ENCODE measurements around the gene FAM193A.
"Not testable (repeated sequence)": the region's sequence is repeated elsewhere in the genome, so short reads cannot be mapped to it uniquely, and the experiment has no call there.

FAM193A gene

GRCh38 chr4:2733001-2733843 is 196.8 kb downstream of the FAM193A start:
- no peak for DNase-seq
- H3K23ac ChIP-seq (ENCODE audit: low read length): no peak overlapping the region
- H2AK5ac ChIP-seq (ENCODE audit: low read length): no peak overlapping the region
- no peak overlapping the region for H4K5ac ChIP-seq (ENCODE audit: low read length)
- no peaks in the 10 kb centered on the region for H3K4me1 ChIP-seq (ENCODE audit: control insufficient read depth, low read depth, low read length)
- H2BK120ac ChIP-seq (ENCODE audit: low read depth, low read length): no peak overlapping the region
- peaks cover 2% of the 10 kb centered on the region for H3K36me3 ChIP-seq (ENCODE audit: control insufficient read depth, insufficient read depth, low read length)
- H2BK5ac ChIP-seq (ENCODE audit: low read length): no peak overlapping the region
- H3K4me3 ChIP-seq (ENCODE audit: low read length): no peak overlapping the region
- H3K79me2 ChIP-seq (ENCODE audit: control insufficient read depth, insufficient read depth, low read length): no peaks in the 10 kb centered on the region
- no peak overlapping the region for H3K18ac ChIP-seq (ENCODE audit: low read length)
- H3K79me1 ChIP-seq (ENCODE audit: low read length): no peaks in the 10 kb centered on the region
- no peak overlapping the region for H4K8ac ChIP-seq (ENCODE audit: low read depth, low read length)
- no peak overlapping the region for H3K9ac ChIP-seq (ENCODE audit: low read length)
- no peak overlapping the region for H2BK15ac ChIP-seq (replicated peaks; ENCODE audit: low read depth)
- H3K56ac ChIP-seq (ENCODE audit: low read length): no peak overlapping the region
- H3K4ac ChIP-seq (ENCODE audit: low read depth, low read length): no peak overlapping the region
- no peak overlapping the region for H3K27ac ChIP-seq (ENCODE audit: low read depth, low read length)
- no peak overlapping the region for H3K4me2 ChIP-seq (ENCODE audit: low read length)
- no CpG with 5 or more reads among the region's 21 CpGs for WGBS (ENCODE audit: extremely low coverage, insufficient coverage, low lambda C conversion rate)
- no peaks in the 10 kb centered on the region for H3K27me3 ChIP-seq (ENCODE audit: insufficient read depth, low read length, poor library complexity)

- Histone ChIP-seq H4K5ac (ENCODE audit: low read length) (no peak overlapping the region), H2BK5ac (ENCODE audit: low read length) (no peak overlapping the region), H3K23ac (ENCODE audit: low read length) (no peak overlapping the region), H3K27me3 (ENCODE audit: insufficient read depth, low read length, poor library complexity) (no peaks in the 10 kb centered on the region), H3K18ac (ENCODE audit: low read length) (no peak overlapping the region), H2AK5ac (ENCODE audit: low read length) (no peak overlapping the region), H3K56ac (ENCODE audit: low read length) (no peak overlapping the region), H2BK15ac (replicated peaks; ENCODE audit: low read depth) (no peak overlapping the region), H3K36me3 (ENCODE audit: control insufficient read depth, insufficient read depth, low read length) (peaks cover 2% of the 10 kb centered on the region), H3K4me2 (ENCODE audit: low read length) (no peak overlapping the region), H3K79me2 (ENCODE audit: control insufficient read depth, insufficient read depth, low read length) (no peaks in the 10 kb centered on the region), H3K9ac (ENCODE audit: low read length) (no peak overlapping the region), H2BK120ac (ENCODE audit: low read depth, low read length) (no peak overlapping the region), H3K79me1 (ENCODE audit: low read length) (no peaks in the 10 kb centered on the region), H3K4me3 (ENCODE audit: low read length) (no peak overlapping the region), H3K27ac (ENCODE audit: low read depth, low read length) (no peak overlapping the region), H3K4ac (ENCODE audit: low read depth, low read length) (no peak overlapping the region), H4K8ac (ENCODE audit: low read depth, low read length) (no peak overlapping the region), H3K4me1 (ENCODE audit: control insufficient read depth, low read depth, low read length) (no peaks in the 10 kb centered on the region)
- no CpG with 5 or more reads among the region's 2 CpGs for WGBS (ENCODE audit: extremely low coverage, insufficient coverage, low lambda C conversion rate)
- no peak for DNase-seq
Measured at GRCh38 chr4:2733844-2734574, 197.6 kb downstream of the FAM193A start.

GRCh38 chr4:2734612-2735011 is 198.2 kb downstream of the FAM193A start:
- Histone ChIP-seq H3K18ac (ENCODE audit: low read length) (no peak overlapping the region), H2BK15ac (replicated peaks; ENCODE audit: low read depth) (no peak overlapping the region), H3K4ac (ENCODE audit: low read depth, low read length) (no peak overlapping the region), H3K36me3 (ENCODE audit: control insufficient read depth, insufficient read depth, low read length) (peaks cover 2% of the 10 kb centered on the region), H4K5ac (ENCODE audit: low read length) (no peak overlapping the region), H3K27me3 (ENCODE audit: insufficient read depth, low read length, poor library complexity) (no peaks in the 10 kb centered on the region), H3K4me3 (ENCODE audit: low read length) (no peak overlapping the region), H3K4me2 (ENCODE audit: low read length) (no peak overlapping the region), H4K8ac (ENCODE audit: low read depth, low read length) (no peak overlapping the region), H2BK120ac (ENCODE audit: low read depth, low read length) (no peak overlapping the region), H3K23ac (ENCODE audit: low read length) (no peak overlapping the region), H3K56ac (ENCODE audit: low read length) (no peak overlapping the region), H3K79me1 (ENCODE audit: low read length) (no peaks in the 10 kb centered on the region), H3K79me2 (ENCODE audit: control insufficient read depth, insufficient read depth, low read length) (no peaks in the 10 kb centered on the region), H3K27ac (ENCODE audit: low read depth, low read length) (no peak overlapping the region), H3K4me1 (ENCODE audit: control insufficient read depth, low read depth, low read length) (no peaks in the 10 kb centered on the region), H2AK5ac (ENCODE audit: low read length) (no peak overlapping the region), H2BK5ac (ENCODE audit: low read length) (no peak overlapping the region), H3K9ac (ENCODE audit: low read length) (no peak overlapping the region)
- no peak for DNase-seq
- WGBS (ENCODE audit: extremely low coverage, insufficient coverage, low lambda C conversion rate): no CpG with 5 or more reads among the region's 1 CpG

GRCh38 chr4:2735869-2736268 is 199.4 kb downstream of the FAM193A start:
- no peaks in the 10 kb centered on the region for H3K4me1 ChIP-seq (ENCODE audit: control insufficient read depth, low read depth, low read length)
- no peak overlapping the region for H2BK120ac ChIP-seq (ENCODE audit: low read depth, low read length)
- DNase-seq: no peak
- no peaks in the 10 kb centered on the region for H3K79me1 ChIP-seq (ENCODE audit: low read length)
- no peak overlapping the region for H2BK5ac ChIP-seq (ENCODE audit: low read length)
- no peaks in the 10 kb centered on the region for H3K79me2 ChIP-seq (ENCODE audit: control insufficient read depth, insufficient read depth, low read length)
- no peak overlapping the region for H3K4ac ChIP-seq (ENCODE audit: low read depth, low read length)
- H3K27ac ChIP-seq (ENCODE audit: low read depth, low read length): no peak overlapping the region
- H2BK15ac ChIP-seq (replicated peaks; ENCODE audit: low read depth): no peak overlapping the region
- peaks cover 2% of the 10 kb centered on the region for H3K36me3 ChIP-seq (ENCODE audit: control insufficient read depth, insufficient read depth, low read length)
- no peak overlapping the region for H4K8ac ChIP-seq (ENCODE audit: low read depth, low read length)
- H4K5ac ChIP-seq (ENCODE audit: low read length): no peak overlapping the region
- H3K18ac ChIP-seq (ENCODE audit: low read length): no peak overlapping the region
- no peak overlapping the region for H3K4me3 ChIP-seq (ENCODE audit: low read length)
- no peak overlapping the region for H3K23ac ChIP-seq (ENCODE audit: low read length)
- H3K4me2 ChIP-seq (ENCODE audit: low read length): no peak overlapping the region
- no peaks in the 10 kb centered on the region for H3K27me3 ChIP-seq (ENCODE audit: insufficient read depth, low read length, poor library complexity)
- H3K56ac ChIP-seq (ENCODE audit: low read length): no peak overlapping the region
- H3K9ac ChIP-seq (ENCODE audit: low read length): no peak overlapping the region
- no peak overlapping the region for H2AK5ac ChIP-seq (ENCODE audit: low read length)

- not testable (repeated sequence) for H2BK120ac ChIP-seq (ENCODE audit: low read depth, low read length); H3K27ac ChIP-seq (ENCODE audit: low read depth, low read length); H3K4ac ChIP-seq (ENCODE audit: low read depth, low read length); H3K36me3 ChIP-seq (ENCODE audit: control insufficient read depth, insufficient read depth, low read length); H2AK5ac ChIP-seq (ENCODE audit: low read length); H3K79me2 ChIP-seq (ENCODE audit: control insufficient read depth, insufficient read depth, low read length); H3K4me1 ChIP-seq (ENCODE audit: control insufficient read depth, low read depth, low read length); H3K27me3 ChIP-seq (ENCODE audit: insufficient read depth, low read length, poor library complexity); H3K79me1 ChIP-seq (ENCODE audit: low read length); H4K5ac ChIP-seq (ENCODE audit: low read length); H3K4me2 ChIP-seq (ENCODE audit: low read length); H3K4me3 ChIP-seq (ENCODE audit: low read length); H4K8ac ChIP-seq (ENCODE audit: low read depth, low read length); H2BK5ac ChIP-seq (ENCODE audit: low read length); H3K9ac ChIP-seq (ENCODE audit: low read length); DNase-seq; H3K23ac ChIP-seq (ENCODE audit: low read length); H3K56ac ChIP-seq (ENCODE audit: low read length); H2BK15ac ChIP-seq (replicated peaks; ENCODE audit: low read depth); H3K18ac ChIP-seq (ENCODE audit: low read length)
- no CpG with 5 or more reads among the region's 2 CpGs for WGBS (ENCODE audit: extremely low coverage, insufficient coverage, low lambda C conversion rate)
Measured at GRCh38 chr4:2738296-2738695, 201.8 kb downstream of the FAM193A start.

All from mesendoderm (in vitro differentiated cells).